Activated naive CD8-positive, alpha-beta T cell treated with anti-CD3 and anti-CD28 coated beads for 36 hours (primary cell): Measurements from ENCODE around the gene AGTRAP. TPM values are rescaled to one million over a fixed set of nuclear protein-coding genes. Genes with fewer than 3 reads are reported as not detected.

Experiments
- DNase-seq: peaks from one replicate; pipeline ENCODE4 v3.0.0; 2021
- H3K27ac Mint-ChIP-seq: one replicate; pipeline ENCODE4 v1.8.0; 2022; ENCODE audit warnings: mild to moderate bottlenecking, moderate library complexity, mixed read lengths
- H3K27me3 Mint-ChIP-seq: one replicate; pipeline ENCODE4 v1.8.0; 2022; ENCODE audit warnings: mild to moderate bottlenecking, mixed read lengths
- H3K36me3 Mint-ChIP-seq: one replicate; pipeline ENCODE4 v1.8.0; 2021; ENCODE audit warnings: mild to moderate bottlenecking, mixed read lengths
- H3K4me1 Mint-ChIP-seq: one replicate; pipeline ENCODE4 v1.8.0; 2021; ENCODE audit warnings: mixed read lengths
- H3K4me3 Mint-ChIP-seq: one replicate; pipeline ENCODE4 v1.8.0; 2022; ENCODE audit warnings: mild to moderate bottlenecking, moderate library complexity, mixed read lengths
- H3K9me3 Mint-ChIP-seq: one replicate; pipeline ENCODE4 v1.8.0; 2022; ENCODE audit warnings: mixed read lengths
- total RNA-seq, 2 experiments: library from RNA; stranded (reverse); gene quantifications; one replicate each; pipeline ENCODE4 v1.2.3, GENCODE V29; 2021

Gene AGTRAP
- total RNA-seq, 2 experiments from 2014 or later: 10.2 to 11.0 TPM

- H3K9me3 Mint-ChIP-seq: no peaks in the 10 kb centered on the region
- no peaks in the 10 kb centered on the region for H3K36me3 Mint-ChIP-seq
- peak overlapping the region; percentile 72 for H3K4me3 Mint-ChIP-seq
- no peaks in the 10 kb centered on the region for H3K27me3 Mint-ChIP-seq
- peak overlapping the region; percentile 85 for H3K27ac Mint-ChIP-seq
- no peak for DNase-seq
- peaks cover 11% of the 10 kb centered on the region for H3K4me1 Mint-ChIP-seq
These were observed 15.9 kb upstream of the AGTRAP start for GRCh38 chr1:11720033-11720376.

GRCh38 chr1:11720525-11720924 is 15.4 kb upstream of the AGTRAP start:
- no peaks in the 10 kb centered on the region for H3K36me3 Mint-ChIP-seq

GRCh38 chr1:11721311-11721710 is 14.6 kb upstream of the AGTRAP start:
- Mint-ChIP-seq H3K27ac (no peak overlapping the region), H3K4me3 (no peak overlapping the region), H3K4me1 (peaks cover 11% of the 10 kb centered on the region), H3K9me3 (no peaks in the 10 kb centered on the region), H3K27me3 (no peaks in the 10 kb centered on the region), H3K36me3 (no peaks in the 10 kb centered on the region)
- no peak for DNase-seq

More at GRCh38 chr1:11720525-11720924, 15.4 kb upstream of the AGTRAP start:
- no peaks in the 10 kb centered on the region for H3K27me3 Mint-ChIP-seq
- no peak for DNase-seq
- H3K27ac Mint-ChIP-seq: no peak overlapping the region
- H3K4me3 Mint-ChIP-seq: no peak overlapping the region
- H3K4me1 Mint-ChIP-seq: peaks cover 11% of the 10 kb centered on the region
- H3K9me3 Mint-ChIP-seq: no peaks in the 10 kb centered on the region

- Mint-ChIP-seq H3K4me3 (no peak overlapping the region), H3K4me1 (peaks cover 11% of the 10 kb centered on the region), H3K36me3 (no peaks in the 10 kb centered on the region), H3K27me3 (no peaks in the 10 kb centered on the region), H3K27ac (no peak overlapping the region), H3K9me3 (no peaks in the 10 kb centered on the region)
- no peak for DNase-seq
These were observed 13.4 kb upstream of the AGTRAP start for GRCh38 chr1:11722538-11722937.

- Mint-ChIP-seq H3K36me3 (no peaks in the 10 kb centered on the region), H3K27ac (no peak overlapping the region), H3K27me3 (no peaks in the 10 kb centered on the region), H3K4me3 (no peak overlapping the region), H3K9me3 (no peaks in the 10 kb centered on the region), H3K4me1 (peaks cover 14% of the 10 kb centered on the region)
- DNase-seq: no peak
These were observed 10.3 kb upstream of the AGTRAP start for GRCh38 chr1:11725616-11726015.

- DNase-seq: no peak
- Mint-ChIP-seq H3K27me3 (no peaks in the 10 kb centered on the region), H3K9me3 (no peaks in the 10 kb centered on the region), H3K27ac (no peak overlapping the region), H3K36me3 (no peaks in the 10 kb centered on the region), H3K4me3 (no peak overlapping the region), H3K4me1 (peaks cover 26% of the 10 kb centered on the region)
These were observed 8.8 kb upstream of the AGTRAP start for GRCh38 chr1:11727119-11727518.

GRCh38 chr1:11728126-11728806 is 7.7 kb upstream of the AGTRAP start:
- no peaks in the 10 kb centered on the region for H3K27me3 Mint-ChIP-seq
- DNase-seq: no peak
- no peaks in the 10 kb centered on the region for H3K9me3 Mint-ChIP-seq
- peaks cover 33% of the 10 kb centered on the region for H3K4me1 Mint-ChIP-seq
- no peak overlapping the region for H3K27ac Mint-ChIP-seq
- no peaks in the 10 kb centered on the region for H3K36me3 Mint-ChIP-seq
- no peak overlapping the region for H3K4me3 Mint-ChIP-seq

GRCh38 chr1:11729155-11729497 is 6.8 kb upstream of the AGTRAP start:
- Mint-ChIP-seq H3K4me3 (no peak overlapping the region), H3K27ac (no peak overlapping the region), H3K4me1 (peaks cover 37% of the 10 kb centered on the region), H3K36me3 (no peaks in the 10 kb centered on the region), H3K27me3 (no peaks in the 10 kb centered on the region), H3K9me3 (no peaks in the 10 kb centered on the region)
- DNase-seq: no peak

- H3K27ac Mint-ChIP-seq: peak overlapping the region; percentile 29
- H3K27me3 Mint-ChIP-seq: no peaks in the 10 kb centered on the region
- H3K4me1 Mint-ChIP-seq: peaks cover 37% of the 10 kb centered on the region
- H3K4me3 Mint-ChIP-seq: peak overlapping the region; percentile 75
- DNase-seq: no peak
- H3K9me3 Mint-ChIP-seq: no peaks in the 10 kb centered on the region
- no peaks in the 10 kb centered on the region for H3K36me3 Mint-ChIP-seq
These were observed 6.2 kb upstream of the AGTRAP start for GRCh38 chr1:11729498-11730428.

GRCh38 chr1:11730429-11730891 is 5.5 kb upstream of the AGTRAP start:
- H3K9me3 Mint-ChIP-seq: no peaks in the 10 kb centered on the region
- peak overlapping the region; percentile 75 for H3K4me3 Mint-ChIP-seq
- H3K4me1 Mint-ChIP-seq: peaks cover 37% of the 10 kb centered on the region
- no peaks in the 10 kb centered on the region for H3K27me3 Mint-ChIP-seq
- no peaks in the 10 kb centered on the region for H3K36me3 Mint-ChIP-seq
- peak overlapping the region; percentile 87 for H3K27ac Mint-ChIP-seq
- DNase-seq: peak; percentile 22

- Mint-ChIP-seq H3K9me3 (no peaks in the 10 kb centered on the region), H3K27me3 (no peaks in the 10 kb centered on the region), H3K27ac (peak overlapping the region; percentile 76), H3K36me3 (peaks cover 2% of the 10 kb centered on the region), H3K4me3 (peak overlapping the region; percentile 68), H3K4me1 (peaks cover 40% of the 10 kb centered on the region)
- DNase-seq: peak; percentile 44
These were observed 4.1 kb upstream of the AGTRAP start for GRCh38 chr1:11731691-11732283.

- H3K27ac Mint-ChIP-seq: peak overlapping the region; percentile 25
- no peaks in the 10 kb centered on the region for H3K27me3 Mint-ChIP-seq
- DNase-seq: no peak
- H3K36me3 Mint-ChIP-seq: peaks cover 2% of the 10 kb centered on the region
- no peaks in the 10 kb centered on the region for H3K9me3 Mint-ChIP-seq
- H3K4me1 Mint-ChIP-seq: peaks cover 52% of the 10 kb centered on the region
- H3K4me3 Mint-ChIP-seq: peak overlapping the region; percentile 32
These were observed 2.6 kb upstream of the AGTRAP start for GRCh38 chr1:11733306-11733705.

- peaks cover 2% of the 10 kb centered on the region for H3K36me3 Mint-ChIP-seq
- no peak for DNase-seq
- peak overlapping the region; percentile 98 for H3K4me3 Mint-ChIP-seq
- H3K4me1 Mint-ChIP-seq: peaks cover 52% of the 10 kb centered on the region
- no peak overlapping the region for H3K27ac Mint-ChIP-seq
- no peaks in the 10 kb centered on the region for H3K9me3 Mint-ChIP-seq
- H3K27me3 Mint-ChIP-seq: no peaks in the 10 kb centered on the region
These were observed 444 bp upstream of the AGTRAP start for GRCh38 chr1:11735531-11735853.

- DNase-seq: peak; percentile 61
- H3K27ac Mint-ChIP-seq: peak overlapping the region; percentile 38
- peaks cover 55% of the 10 kb centered on the region for H3K4me1 Mint-ChIP-seq
- H3K36me3 Mint-ChIP-seq: peaks cover 2% of the 10 kb centered on the region
- H3K27me3 Mint-ChIP-seq: no peaks in the 10 kb centered on the region
- peak overlapping the region; percentile 98 for H3K4me3 Mint-ChIP-seq
- H3K9me3 Mint-ChIP-seq: no peaks in the 10 kb centered on the region
These were observed 1.1 kb downstream of the AGTRAP start for GRCh38 chr1:11736746-11737639.
